Measurements from ENCODE around the gene LEF1. TPM values are rescaled to one million over a fixed set of nuclear protein-coding genes. Genes with fewer than 3 reads are reported as not detected.

The LEF1 gene
- total and polyA plus RNA-seq, 2 of the 8 experiments (the other 6 are each of a cell fraction or from before 2014, with no cell fraction given) = 2.6 to 5.2 TPM

GRCh38 chr4:108142870-108143269 lies 25.9 kb downstream of the LEF1 start (continued):
- TF ChIP-seq GABPA (IDR thresholded peaks at IDR 0.05; ENCODE audit: borderline replicate concordance, insufficient read depth, low read length) (no peak), POU5F1 (IDR thresholded peaks at IDR 0.05; ENCODE audit: low read depth, low read length) (no peak), ASH2L (IDR thresholded peaks at IDR 0.05; ENCODE audit: low read length) (no peak)

All from H1 (cell line).